GM21528 (cell line): ENCODE measurements around the gene SH3RF1.

Experiments used
- ATAC-seq: cut with Tn5 transposase; IDR thresholded peaks from one replicate; pipeline ENCODE4 v1.9.1; 2021; ENCODE audit warnings: mild to moderate bottlenecking, moderate library complexity; ENCODE audit not compliant: unreplicated experiment, low FRiP score

Gene SH3RF1

GRCh38 chr4:169142906-169143305 is 127.8 kb downstream of the SH3RF1 start:
- ATAC-seq = no peak

GRCh38 chr4:169142391-169142790 is 128.4 kb downstream of the SH3RF1 start:
- ATAC-seq = no peak

DNA sequence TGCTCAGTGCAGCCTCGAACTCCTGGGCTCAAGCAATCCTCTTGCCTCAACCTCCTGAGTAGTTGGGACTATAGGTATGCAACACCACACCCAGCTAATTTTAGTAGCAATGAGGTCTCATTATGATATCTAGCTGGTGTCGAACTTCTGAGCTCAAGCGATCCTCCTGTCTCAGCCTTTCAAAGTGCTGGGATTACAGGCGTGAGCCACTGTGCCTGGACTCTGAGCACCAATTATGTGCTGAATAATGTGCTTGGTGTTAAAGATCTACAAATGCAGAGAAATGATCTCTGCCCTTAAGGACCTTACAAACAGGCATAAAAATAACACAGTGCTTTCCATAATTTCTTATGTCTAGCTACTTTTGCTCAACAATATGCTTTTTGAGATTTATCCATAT is 131.7 kb downstream of the SH3RF1 start:
- no peak for ATAC-seq

DNA sequence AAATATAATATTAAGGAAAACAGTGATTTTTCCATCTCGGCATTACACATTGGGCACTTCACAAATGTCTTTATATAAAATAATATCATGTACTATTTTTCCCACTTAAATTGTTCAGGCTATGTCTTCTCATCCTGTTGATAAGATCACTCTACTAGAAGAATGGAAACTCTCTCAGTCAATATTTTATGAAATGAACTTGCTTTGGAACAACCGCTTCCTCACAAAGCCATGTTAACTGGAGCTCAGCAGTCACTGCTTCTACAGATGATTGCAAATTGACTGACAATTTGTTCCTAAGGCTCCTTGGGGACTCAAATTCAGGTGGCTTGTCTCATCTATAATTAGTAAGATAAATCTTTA is 133.2 kb downstream of the SH3RF1 start:
- ATAC-seq = no peak

- no peak for ATAC-seq
Measured at GRCh38 chr4:169136796-169137557, 133.8 kb downstream of the SH3RF1 start.

DNA sequence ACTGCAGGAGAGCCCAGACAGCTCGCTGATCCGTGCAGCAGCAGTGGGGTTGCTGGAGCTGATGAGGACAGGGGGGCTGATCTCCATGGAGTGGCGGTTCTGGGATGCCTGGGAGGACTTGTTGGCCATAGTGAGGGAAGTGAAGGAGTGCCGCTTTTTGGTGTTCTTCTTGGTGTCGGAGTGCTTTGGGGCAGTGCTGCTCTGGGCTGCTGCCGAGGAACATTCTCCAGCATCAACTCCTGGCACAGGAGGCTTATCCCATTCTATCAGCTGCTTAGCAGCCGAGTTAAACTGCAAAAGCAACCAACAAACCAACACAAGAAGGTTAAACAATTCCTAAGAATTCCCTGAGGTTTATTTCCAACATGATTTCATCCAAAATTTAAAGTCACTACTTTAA is 134.4 kb downstream of the SH3RF1 start:
- ATAC-seq = no peak

DNA sequence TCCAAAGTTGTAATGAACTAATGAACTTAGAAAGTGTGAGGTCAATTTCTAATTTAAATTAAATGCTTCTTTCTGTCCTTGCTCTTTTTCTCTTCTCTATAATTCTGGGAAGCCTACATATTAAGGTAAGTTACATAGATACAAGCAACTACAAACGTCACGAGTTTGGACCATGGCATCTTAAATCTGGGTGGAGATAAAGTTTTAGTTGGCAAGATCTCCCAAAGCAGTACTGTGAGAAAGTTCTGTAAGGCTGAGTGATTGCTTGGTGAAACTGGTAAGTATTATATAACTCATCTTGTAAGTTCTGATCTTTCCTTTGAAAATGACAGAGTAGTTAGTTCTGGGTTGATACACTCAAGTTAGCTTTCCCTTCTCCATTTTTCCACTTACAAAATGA is 135.0 kb downstream of the SH3RF1 start:
- ATAC-seq = no peak

DNA sequence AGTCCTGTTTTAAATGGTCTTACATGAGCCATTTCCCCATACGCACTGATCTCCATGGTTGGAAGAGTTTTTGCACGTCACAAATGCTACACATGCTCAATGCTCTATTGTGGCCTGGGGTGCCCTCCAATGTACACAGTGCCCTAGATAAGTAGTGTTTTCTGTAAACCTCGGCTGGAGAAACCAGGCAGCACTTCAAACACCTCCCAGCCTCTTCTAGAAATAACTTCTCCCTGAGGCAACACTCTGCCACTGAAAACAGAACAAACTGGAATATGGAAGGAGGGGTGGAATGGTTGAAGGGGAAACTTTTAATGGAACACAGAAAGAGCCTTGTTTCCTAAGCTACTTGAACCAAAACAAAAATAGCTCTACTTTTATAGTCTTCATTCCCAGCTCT is 136.8 kb downstream of the SH3RF1 start:
- ATAC-seq = no peak

DNA sequence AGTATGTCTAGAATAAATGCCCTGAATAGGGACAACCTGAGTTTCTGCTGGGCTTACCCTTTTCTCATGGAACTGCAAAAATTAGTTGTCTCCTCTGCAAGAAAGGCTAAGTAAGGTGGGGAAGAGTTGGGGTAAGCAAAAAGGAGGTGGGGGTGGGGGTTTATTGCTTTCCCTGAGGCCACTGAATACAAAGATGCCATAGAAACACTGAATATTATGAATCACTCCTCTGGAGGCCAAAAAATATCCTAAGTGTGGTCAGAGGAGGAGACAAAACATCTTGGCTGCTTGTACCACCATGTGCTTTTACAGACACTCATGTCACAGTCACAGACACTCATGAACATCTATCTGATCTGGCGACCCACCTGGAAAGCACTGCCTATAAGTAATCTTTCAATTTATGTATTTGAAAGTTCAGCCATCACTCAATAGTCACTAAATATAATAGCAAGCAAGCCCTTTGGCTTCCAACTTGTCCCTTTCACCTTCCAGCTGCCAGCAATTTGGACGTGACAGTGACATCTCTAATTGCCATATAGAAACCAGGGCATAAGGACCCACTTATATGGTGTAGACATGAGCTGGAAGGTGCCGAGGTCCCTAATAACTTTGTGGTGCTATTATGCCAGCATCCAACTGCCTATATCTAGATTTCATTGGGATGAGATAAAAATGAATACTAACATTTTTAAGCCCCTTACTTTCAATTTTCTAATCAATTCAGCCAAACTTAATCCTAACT is 138.0 kb downstream of the SH3RF1 start:
- ATAC-seq = no peak

- ATAC-seq = no peak
Measured at GRCh38 chr4:169131556-169132208, 139.1 kb downstream of the SH3RF1 start.

GRCh38 chr4:169128902-169129301 is 141.9 kb downstream of the SH3RF1 start:
- ATAC-seq = no peak

- ATAC-seq = no peak
Measured at GRCh38 chr4:169127314-169127713, 143.4 kb downstream of the SH3RF1 start.

DNA sequence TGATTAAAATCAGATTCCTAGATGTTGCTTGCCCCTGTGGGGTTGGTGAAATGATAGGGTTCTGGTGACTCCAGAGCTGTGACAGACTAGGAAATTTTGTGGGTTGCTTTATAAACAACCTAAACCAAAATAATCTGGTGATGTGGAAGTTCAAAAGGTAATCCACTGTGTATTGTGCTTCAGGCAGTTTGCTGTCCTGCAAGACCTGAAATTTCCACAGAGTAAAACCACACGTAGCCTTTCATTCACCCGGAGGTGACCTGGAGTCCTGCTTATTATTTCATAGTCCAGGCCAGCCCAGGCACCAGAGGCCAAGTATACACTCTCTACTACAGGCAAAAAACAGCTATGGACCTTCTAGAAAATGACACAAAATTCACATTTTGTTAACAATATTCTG is 146.1 kb downstream of the SH3RF1 start:
- ATAC-seq = no peak

GRCh38 chr4:169122422-169122821 is 148.3 kb downstream of the SH3RF1 start:
- no peak for ATAC-seq

DNA sequence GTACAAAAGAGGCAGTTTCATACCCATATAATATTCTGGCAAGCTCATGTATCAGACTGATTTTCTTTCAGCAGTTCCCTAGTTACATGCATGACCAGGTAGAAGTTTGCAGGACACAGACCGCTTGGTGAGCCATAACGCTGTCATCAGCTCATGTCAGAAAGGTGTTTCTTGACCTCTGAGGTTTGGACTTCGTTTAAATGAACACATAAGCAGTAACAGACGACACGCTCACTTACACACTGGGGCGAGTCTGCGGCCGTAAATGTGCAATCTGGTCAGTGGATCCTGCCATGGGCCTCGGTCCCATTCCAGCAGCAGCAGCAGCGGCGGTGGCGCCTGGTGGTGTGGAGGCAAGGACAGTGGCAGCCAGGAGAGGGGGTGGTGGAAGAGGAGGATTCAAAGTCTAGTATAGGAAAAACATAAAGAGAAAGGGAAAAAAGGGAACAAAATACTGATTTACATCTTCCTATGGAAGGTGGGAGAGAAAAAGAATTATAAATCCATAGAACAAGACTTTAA is 148.8 kb downstream of the SH3RF1 start:
- no peak for ATAC-seq

- ATAC-seq = no peak
Measured at GRCh38 chr4:169120624-169121023, 150.1 kb downstream of the SH3RF1 start.

DNA sequence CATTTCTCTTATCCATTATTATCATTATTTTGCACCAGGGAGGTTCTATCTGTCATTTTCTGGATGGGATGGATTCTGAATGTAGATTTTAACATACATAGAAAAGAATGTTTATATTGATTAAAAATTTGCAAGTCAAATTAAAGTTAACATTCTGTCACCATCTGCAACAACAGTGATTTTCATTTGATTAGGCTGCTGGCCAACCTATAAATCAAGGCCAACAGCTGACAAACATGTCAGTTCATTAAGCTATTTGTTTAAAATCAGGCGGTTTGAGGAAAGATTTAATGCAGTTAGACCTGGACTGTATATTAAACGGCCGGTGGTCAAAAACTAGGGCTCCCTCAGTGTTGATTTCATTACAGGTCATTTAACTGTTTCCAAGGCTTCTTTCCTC is 151.2 kb downstream of the SH3RF1 start:
- no peak for ATAC-seq

DNA sequence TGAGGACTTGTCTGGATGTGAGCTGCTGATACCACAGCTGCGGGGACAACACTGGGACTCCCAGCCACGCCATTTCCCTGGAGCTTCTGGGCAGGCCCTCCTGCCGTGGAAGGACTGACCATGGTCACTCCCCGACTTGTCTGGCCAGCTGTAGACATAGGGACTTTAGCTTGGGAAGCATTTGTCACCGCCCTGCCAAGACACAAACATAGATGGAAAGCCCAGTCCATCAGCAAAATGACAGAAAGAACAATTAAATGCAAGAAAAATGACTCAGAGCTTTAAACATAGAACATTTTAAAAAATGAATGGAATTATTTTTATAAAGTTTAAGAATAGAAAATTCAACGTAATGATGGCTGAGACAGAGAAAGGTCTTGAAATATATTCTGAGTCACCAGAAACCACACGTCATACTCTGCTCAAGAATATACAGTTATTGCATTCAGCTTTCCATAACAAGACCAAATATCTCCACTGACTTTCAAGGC is 153.1 kb downstream of the SH3RF1 start:
- no peak for ATAC-seq

DNA sequence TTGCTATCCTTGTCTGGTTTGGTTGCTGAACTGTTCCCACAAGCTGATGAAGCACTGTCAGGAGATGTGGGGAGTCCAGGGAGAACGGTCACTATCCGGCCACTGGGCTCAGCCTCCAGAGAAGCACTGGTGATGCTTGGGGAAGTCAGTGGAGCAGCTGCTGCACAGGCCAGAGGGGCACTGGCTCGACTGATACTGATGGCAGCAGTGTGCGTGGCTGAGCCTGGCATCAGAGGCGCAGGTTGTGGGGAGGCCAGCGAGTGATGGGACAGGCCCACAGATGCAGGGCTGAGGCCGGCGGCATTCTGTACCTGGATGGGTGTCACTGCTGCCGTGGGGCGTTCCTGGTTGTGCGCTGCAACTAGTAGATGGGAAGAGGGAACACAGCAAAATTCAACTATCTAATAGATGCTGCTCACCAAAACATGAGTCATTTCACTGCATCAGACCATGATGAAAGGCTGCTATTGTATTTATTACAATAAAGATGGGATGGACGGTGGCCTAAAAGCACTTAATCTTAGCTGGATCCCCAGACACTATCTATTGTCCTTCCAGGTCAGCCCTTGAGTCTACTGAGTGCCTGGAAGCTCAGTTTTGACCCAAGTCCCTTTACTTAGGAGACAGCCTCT is 154.4 kb downstream of the SH3RF1 start:
- no peak for ATAC-seq

- ATAC-seq = no peak
Measured at GRCh38 chr4:169115897-169116254, 154.9 kb downstream of the SH3RF1 start.
